CD14-positive monocyte (primary cell): ENCODE results near the gene ARMH3. TPM values are rescaled to one million over a fixed set of nuclear protein-coding genes. Genes with fewer than 3 reads are reported as not detected.

Experiments
- DNase-seq, 3 donors: peaks; one replicate each; pipeline ENCODE4 v3.0.0-alpha.2; 2011 to 2022
- H2AFZ ChIP-seq: 2 replicates; pipeline ENCODE4 v1.6.0; 2012; ENCODE audit warnings: mild to moderate bottlenecking, low read depth, low read length, inconsistent platforms; ENCODE audit not compliant: insufficient read depth, poor library complexity, severe bottlenecking
- H3K27ac ChIP-seq, 2 donors: 1 replicate in 1 of 2; 2 replicates in 1 of 2; pipeline ENCODE4 v1.5.1; 2012 to 2013; ENCODE audit warnings: low read length in 2 of 2, control low read depth in 1 of 2, inconsistent platforms in 1 of 2, low read depth in 1 of 2, mild to moderate bottlenecking in 1 of 2
- H3K27me3 ChIP-seq, 2 donors: one replicate each; pipeline versions ENCODE4 v1.6.0 to v1.6.1; 2011 to 2013; ENCODE audit warnings: low read length in 2 of 2; ENCODE audit not compliant: control insufficient read depth in 2 of 2, insufficient read depth in 2 of 2
- H3K36me3 ChIP-seq, 2 donors: replicated peaks in 1 of 2; 1 replicate in 1 of 2; 2 replicates in 1 of 2; pipeline versions ENCODE4 v1.5.1 to v1.6.1; 2012 to 2013; ENCODE audit warnings: low read length in 2 of 2, control low read depth in 1 of 2, inconsistent platforms in 1 of 2, mild to moderate bottlenecking in 1 of 2; ENCODE audit not compliant: insufficient read depth in 2 of 2, control insufficient read depth in 1 of 2
- H3K4me1 ChIP-seq, 2 donors: 1 replicate in 1 of 2; 2 replicates in 1 of 2; pipeline versions ENCODE4 v1.5.1 to v1.6.1; 2012 to 2013; ENCODE audit warnings: low read length in 2 of 2, control low read depth in 1 of 2, inconsistent platforms in 1 of 2, mild to moderate bottlenecking in 1 of 2, moderate library complexity in 1 of 2; ENCODE audit not compliant: insufficient read depth in 2 of 2, control insufficient read depth in 1 of 2
- H3K4me2 ChIP-seq: replicated peaks from 2 replicates; pipeline ENCODE3; 2012; ENCODE audit warnings: low read length, moderate library complexity, mild to moderate bottlenecking; ENCODE audit not compliant: poor library complexity, severe bottlenecking; ENCODE audit errors: extremely low read depth
- H3K4me3 ChIP-seq, 3 experiments: fragments of 200-600 bp in 1 of 3; sonication (generic) in 1 of 3; replicated peaks in 1 of 3; 1 replicate in 2 of 3; 2 replicates in 1 of 3; pipeline ENCODE4 v1.5.1; 2011 to 2013; ENCODE audit warnings: low read length in 3 of 3, mild to moderate bottlenecking in 3 of 3, control low read depth in 2 of 3, low read depth in 2 of 3, inconsistent platforms in 1 of 3, moderate library complexity in 1 of 3
- H3K79me2 ChIP-seq: 2 replicates; pipeline ENCODE4 v1.6.0; 2012; ENCODE audit warnings: mild to moderate bottlenecking, control low read depth, inconsistent platforms, low read length, moderate library complexity; ENCODE audit not compliant: insufficient read depth
- H3K9ac ChIP-seq: 2 replicates; pipeline ENCODE4 v1.6.0; 2017; ENCODE audit warnings: low read length, mild to moderate bottlenecking; ENCODE audit not compliant: insufficient read depth, poor library complexity, severe bottlenecking
- H3K9me3 ChIP-seq, 2 donors: replicated peaks in 1 of 2; 1 replicate in 1 of 2; 2 replicates in 1 of 2; pipeline versions ENCODE4 v1.5.1 to v1.6.1; 2012 to 2013; ENCODE audit warnings: low read length in 2 of 2, control low read depth in 1 of 2; ENCODE audit not compliant: control insufficient read depth in 1 of 2, insufficient read depth in 1 of 2
- H4K20me1 ChIP-seq: 2 replicates; pipeline ENCODE4 v1.6.0; 2012; ENCODE audit warnings: mild to moderate bottlenecking, low read length, control low read depth, moderate library complexity; ENCODE audit not compliant: insufficient read depth
- H3K27ac Mint-ChIP-seq, 7 donors: one replicate each; pipeline ENCODE4 v1.8.0; 2020; ENCODE audit warnings: mild to moderate bottlenecking in 7 of 7, mixed read lengths in 7 of 7, moderate library complexity in 6 of 7, inconsistent platforms in 2 of 7
- H3K27me3 Mint-ChIP-seq, 3 donors: one replicate each; pipeline ENCODE4 v1.8.0; 2021 to 2022; ENCODE audit warnings: low read depth in 3 of 3, mild to moderate bottlenecking in 3 of 3, mixed read lengths in 3 of 3, moderate library complexity in 3 of 3, inconsistent platforms in 1 of 3
- H3K36me3 Mint-ChIP-seq, 2 donors: one replicate each; pipeline ENCODE4 v1.8.0; 2020; ENCODE audit warnings: mixed read lengths in 2 of 2, inconsistent platforms in 1 of 2, mild to moderate bottlenecking in 1 of 2
- H3K4me1 Mint-ChIP-seq: one replicate; pipeline ENCODE4 v1.8.0; 2020; ENCODE audit warnings: mild to moderate bottlenecking, mixed read lengths
- H3K4me3 Mint-ChIP-seq, 2 donors: one replicate each; pipeline ENCODE4 v1.8.0; 2020; ENCODE audit warnings: mild to moderate bottlenecking in 2 of 2, mixed read lengths in 2 of 2, moderate library complexity in 1 of 2
- H3K9me3 Mint-ChIP-seq, 7 donors: one replicate each; pipeline ENCODE4 v1.8.0; 2020 to 2022; ENCODE audit warnings: mixed read lengths in 7 of 7, mild to moderate bottlenecking in 6 of 7, moderate library complexity in 6 of 7, inconsistent platforms in 2 of 7
- WGBS: methylation state at CpG from one replicate; pipeline ENCODE4 v1.1.5; 2013; ENCODE audit warnings: missing lambda C conversion rate; ENCODE audit not compliant: insufficient coverage; 5-methylcytosine and 5-hydroxymethylcytosine counted together
- intact Hi-C, 2 donors: fragments of 100-400 bp; cut with micrococcal nuclease; formaldehyde crosslinking; loops; one replicate each; pipeline versions ENCODE4 v1.15.0 to v1.15.1; 2023
- polyA plus RNA-seq, 3 donors: library from polyadenylated mRNA; depleted of rRNA in 1 of 3; unstranded in 2 of 3; stranded (reverse) in 1 of 3; fragments of 300-500 nt in 2 of 3; fragments of >200 nt in 1 of 3; fragmentation: Illumina TruSeq in 2 of 3; gene quantifications; 1 replicate in 2 of 3; 2 replicates in 1 of 3; pipeline ENCODE4 v1.2.3, GENCODE V29; 2012 to 2021
- TF ChIP-seq, protein P1 (sequence below): fragments of 200-600 bp; IDR thresholded peaks from one replicate; pipeline ENCODE4 v1.8.0; 2022; ENCODE audit warnings: antibody characterized with exemption, mild to moderate bottlenecking

ARMH3 gene
- polyA plus RNA-seq, 3 donors: 20.4 to 26.3 (median 22.1) TPM

DNA sequence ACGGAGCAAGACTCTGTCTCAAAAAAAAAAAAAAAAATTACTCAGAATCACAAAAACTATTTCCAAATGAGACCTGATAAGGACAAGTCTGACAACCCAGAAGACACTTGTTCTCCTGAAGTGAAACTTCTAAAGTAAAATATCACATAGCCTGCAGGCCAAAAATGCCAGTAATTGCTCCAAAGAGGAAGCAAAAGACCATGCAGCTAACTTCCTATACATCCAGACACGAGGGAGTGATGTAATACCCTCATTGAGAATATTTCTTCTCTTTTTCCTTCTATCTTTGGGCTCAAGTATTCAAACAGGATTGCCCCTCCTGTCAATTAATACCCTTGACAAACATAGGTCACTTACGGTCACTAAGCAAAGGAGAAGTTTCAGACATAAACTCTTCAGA lies 31.2 kb downstream of the ARMH3 start:
- Histone ChIP-seq H3K4me3 (peak overlapping the region in 1 of 3 experiments; percentile 32), H3K79me2 (no peaks in the 10 kb centered on the region), H3K9ac (no peak overlapping the region), H3K4me1 (peaks cover 22 to 24% of the 10 kb centered on the region in 2 donors), H2AFZ (no peak overlapping the region), H4K20me1 (peaks cover 6% of the 10 kb centered on the region), H3K9me3 (no peaks in the 10 kb centered on the region), H3K36me3 (peaks cover 54 to 77% of the 10 kb centered on the region in 2 donors), H3K27ac (peak overlapping the region; percentile 48 to 55), H3K4me2 (peak overlapping the region; percentile 34), H3K27me3 (no peaks in the 10 kb centered on the region)
- Mint-ChIP-seq H3K4me1 (peaks cover 25% of the 10 kb centered on the region), H3K9me3 (no peaks in the 10 kb centered on the region), H3K36me3 (peaks cover 48 to 89% of the 10 kb centered on the region in 2 donors), H3K27ac (peak overlapping the region; percentile 79 to 88 (median 83)), H3K27me3 (no peaks in the 10 kb centered on the region), H3K4me3 (peak overlapping the region in 1 of 2 donors; percentile 42)
- no CpG with 5 or more reads among the region's 3 CpGs for WGBS
- peak; percentile 59 to 77 (median 67) for DNase-seq
- TF ChIP-seq, protein P1, sequence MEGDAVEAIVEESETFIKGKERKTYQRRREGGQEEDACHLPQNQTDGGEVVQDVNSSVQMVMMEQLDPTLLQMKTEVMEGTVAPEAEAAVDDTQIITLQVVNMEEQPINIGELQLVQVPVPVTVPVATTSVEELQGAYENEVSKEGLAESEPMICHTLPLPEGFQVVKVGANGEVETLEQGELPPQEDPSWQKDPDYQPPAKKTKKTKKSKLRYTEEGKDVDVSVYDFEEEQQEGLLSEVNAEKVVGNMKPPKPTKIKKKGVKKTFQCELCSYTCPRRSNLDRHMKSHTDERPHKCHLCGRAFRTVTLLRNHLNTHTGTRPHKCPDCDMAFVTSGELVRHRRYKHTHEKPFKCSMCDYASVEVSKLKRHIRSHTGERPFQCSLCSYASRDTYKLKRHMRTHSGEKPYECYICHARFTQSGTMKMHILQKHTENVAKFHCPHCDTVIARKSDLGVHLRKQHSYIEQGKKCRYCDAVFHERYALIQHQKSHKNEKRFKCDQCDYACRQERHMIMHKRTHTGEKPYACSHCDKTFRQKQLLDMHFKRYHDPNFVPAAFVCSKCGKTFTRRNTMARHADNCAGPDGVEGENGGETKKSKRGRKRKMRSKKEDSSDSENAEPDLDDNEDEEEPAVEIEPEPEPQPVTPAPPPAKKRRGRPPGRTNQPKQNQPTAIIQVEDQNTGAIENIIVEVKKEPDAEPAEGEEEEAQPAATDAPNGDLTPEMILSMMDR: no peak
- intact Hi-C loops: no loop called here

GRCh38 chr10:102020938-102021337 lies 35.0 kb downstream of the ARMH3 start:
- peaks cover 19% of the 10 kb centered on the region for H3K4me1 Mint-ChIP-seq

More at GRCh38 chr10:102020938-102021337, 35.0 kb downstream of the ARMH3 start:
- Histone ChIP-seq H4K20me1 (peaks cover 6% of the 10 kb centered on the region), H2AFZ (no peak overlapping the region), H3K4me3 (no peak overlapping the region), H3K4me2 (no peak overlapping the region), H3K4me1 (peaks cover 20 to 21% of the 10 kb centered on the region in 2 donors), H3K9me3 (no peaks in the 10 kb centered on the region), H3K79me2 (no peaks in the 10 kb centered on the region), H3K36me3 (peaks cover 51 to 77% of the 10 kb centered on the region in 2 donors), H3K27me3 (no peaks in the 10 kb centered on the region), H3K9ac (no peak overlapping the region), H3K27ac (no peak overlapping the region)
- intact Hi-C loops: no loop called here
- Mint-ChIP-seq H3K27ac (no peak overlapping the region), H3K27me3 (no peaks in the 10 kb centered on the region), H3K4me3 (no peak overlapping the region), H3K36me3 (peaks cover 40 to 87% of the 10 kb centered on the region in 2 donors), H3K9me3 (no peaks in the 10 kb centered on the region)
- no peak for DNase-seq
- no CpG with 5 or more reads among the region's 2 CpGs for WGBS
- TF ChIP-seq, protein P1: no peak
